Vagina (tissue), 2 donors: ENCODE results near the gene CCL20. TPM values are rescaled to one million over a fixed set of nuclear protein-coding genes. Genes with fewer than 3 reads are reported as not detected.

Experiments used
- DNase-seq, 2 donors: peaks; one replicate each; pipeline ENCODE4 v3.0.0-alpha.2; 2017; ENCODE audit errors: extremely low spot score in 2 of 2
- H3K27ac ChIP-seq: fragments of 200-600 bp; sonication (generic); one replicate; pipeline ENCODE4 v1.5.1; 2019
- H3K27me3 ChIP-seq: fragments of 200-600 bp; sonication (generic); one replicate; pipeline ENCODE4 v1.5.1; 2019
- H3K36me3 ChIP-seq, 2 donors: fragments of 200-600 bp; sonication (generic); one replicate each; pipeline ENCODE4 v1.5.1; 2017 to 2019
- H3K4me1 ChIP-seq: fragments of 200-600 bp; sonication (generic); one replicate; pipeline ENCODE4 v1.5.1; 2019
- H3K4me3 ChIP-seq, 2 donors: fragments of 200-600 bp; sonication (generic); 1 replicate in 1 of 2; 2 replicates in 1 of 2; pipeline ENCODE4 v1.5.1; 2016 to 2019
- H3K9me3 ChIP-seq: fragments of 200-600 bp; sonication (generic); one replicate; pipeline ENCODE4 v1.5.1; 2019
- POLR2A ChIP-seq, 2 donors: fragments of 450-650 bp; IDR thresholded peaks; one replicate each; pipeline ENCODE4 v1.6.1; 2017; ENCODE audit warnings: antibody characterized with exemption in 2 of 2, mild to moderate bottlenecking in 2 of 2, moderate library complexity in 2 of 2
- POLR2AphosphoS5 ChIP-seq, 2 donors: sonication (generic); formaldehyde crosslinking; IDR thresholded peaks; one replicate each; pipeline ENCODE4 v1.9.0; 2017; ENCODE audit warnings: antibody characterized with exemption in 2 of 2, mild to moderate bottlenecking in 2 of 2, low read depth in 1 of 2; ENCODE audit not compliant: insufficient read depth in 1 of 2
- intact Hi-C: fragments of 100-400 bp; cut with DNase I; formaldehyde crosslinking; loops from one replicate; pipeline ENCODE4 v1.15.1; 2023
- small RNA-seq: library from RNA; depleted of rRNA; stranded (forward); fragments of <200 nt; gene quantifications from one replicate; pipeline ENCODE3, GENCODE V24; 2016
- total RNA-seq: library from RNA; depleted of rRNA; stranded (reverse); fragments of >200 nt; gene quantifications from one replicate; pipeline ENCODE4 v1.2.3, GENCODE V29; 2016
- TF ChIP-seq, protein P1 (sequence below), 3 experiments: fragments of 450-650 bp in 2 of 3; fragments of 200-600 bp in 1 of 3; sonication (generic) in 1 of 3; IDR thresholded peaks; one replicate each; pipeline ENCODE4 v1.5.1; 2017 to 2019; ENCODE audit warnings: antibody characterized with exemption in 3 of 3, mild to moderate bottlenecking in 2 of 3, moderate library complexity in 2 of 3

The CCL20 gene
- total RNA-seq, 1 donor from 2014 or later, result not detected

- TF ChIP-seq POLR2A (IDR thresholded peaks at IDR 0.05) (no peak), POLR2AphosphoS5 (IDR thresholded peaks at IDR 0.05; ENCODE audit: insufficient read depth in 1 of 2, low read depth in 1 of 2) (no peak)
- TF ChIP-seq, protein P1, sequence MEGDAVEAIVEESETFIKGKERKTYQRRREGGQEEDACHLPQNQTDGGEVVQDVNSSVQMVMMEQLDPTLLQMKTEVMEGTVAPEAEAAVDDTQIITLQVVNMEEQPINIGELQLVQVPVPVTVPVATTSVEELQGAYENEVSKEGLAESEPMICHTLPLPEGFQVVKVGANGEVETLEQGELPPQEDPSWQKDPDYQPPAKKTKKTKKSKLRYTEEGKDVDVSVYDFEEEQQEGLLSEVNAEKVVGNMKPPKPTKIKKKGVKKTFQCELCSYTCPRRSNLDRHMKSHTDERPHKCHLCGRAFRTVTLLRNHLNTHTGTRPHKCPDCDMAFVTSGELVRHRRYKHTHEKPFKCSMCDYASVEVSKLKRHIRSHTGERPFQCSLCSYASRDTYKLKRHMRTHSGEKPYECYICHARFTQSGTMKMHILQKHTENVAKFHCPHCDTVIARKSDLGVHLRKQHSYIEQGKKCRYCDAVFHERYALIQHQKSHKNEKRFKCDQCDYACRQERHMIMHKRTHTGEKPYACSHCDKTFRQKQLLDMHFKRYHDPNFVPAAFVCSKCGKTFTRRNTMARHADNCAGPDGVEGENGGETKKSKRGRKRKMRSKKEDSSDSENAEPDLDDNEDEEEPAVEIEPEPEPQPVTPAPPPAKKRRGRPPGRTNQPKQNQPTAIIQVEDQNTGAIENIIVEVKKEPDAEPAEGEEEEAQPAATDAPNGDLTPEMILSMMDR (IDR thresholded peaks at IDR 0.05), result no peak
- intact Hi-C loops, result no loop called here
- Histone ChIP-seq H3K27me3 (no peaks in the 10 kb centered on the region), H3K36me3 (no peaks in the 10 kb centered on the region), H3K9me3 (no peaks in the 10 kb centered on the region), H3K4me3 (no peak overlapping the region), H3K4me1 (no peaks in the 10 kb centered on the region), H3K27ac (no peak overlapping the region)
- no peak for DNase-seq
Measured at GRCh38 chr2:227862741-227863588, 49.3 kb downstream of the CCL20 start.

- no peaks in the 10 kb centered on the region for H3K36me3 ChIP-seq
- intact Hi-C loops, result no loop called here
- no peak overlapping the region for H3K27ac ChIP-seq
- no peak overlapping the region for H3K4me3 ChIP-seq
- DNase-seq, result no peak
- H3K27me3 ChIP-seq, result no peaks in the 10 kb centered on the region
- H3K9me3 ChIP-seq, result no peaks in the 10 kb centered on the region
- TF ChIP-seq POLR2A (IDR thresholded peaks at IDR 0.05) (no peak), POLR2AphosphoS5 (IDR thresholded peaks at IDR 0.05; ENCODE audit: insufficient read depth in 1 of 2, low read depth in 1 of 2) (no peak)
- TF ChIP-seq, protein P1 (IDR thresholded peaks at IDR 0.05), result no peak
- no peaks in the 10 kb centered on the region for H3K4me1 ChIP-seq
Measured at GRCh38 chr2:227864161-227864756, 50.6 kb downstream of the CCL20 start.

GRCh38 chr2:227865291-227865690 lies 51.6 kb downstream of the CCL20 start:
- Histone ChIP-seq H3K27me3 (no peaks in the 10 kb centered on the region), H3K36me3 (no peaks in the 10 kb centered on the region), H3K27ac (no peak overlapping the region), H3K4me3 (no peak overlapping the region), H3K9me3 (no peaks in the 10 kb centered on the region), H3K4me1 (no peaks in the 10 kb centered on the region)
- no peak for DNase-seq
- intact Hi-C loops, result no loop called here
- TF ChIP-seq POLR2A (IDR thresholded peaks at IDR 0.05) (no peak), POLR2AphosphoS5 (IDR thresholded peaks at IDR 0.05; ENCODE audit: insufficient read depth in 1 of 2, low read depth in 1 of 2) (no peak)
- TF ChIP-seq, protein P1 (IDR thresholded peaks at IDR 0.05), result no peak

Small RNAs within 50 kb of the gene (small RNA-seq; reads per million reads assigned to genes)
- gene SNRPGP8, result not detected

Other genes with a start within 250 kb of the CCL20 start
- not detected for gene SCYGR2, start 214.9 kb upstream of the CCL20 start, total RNA-seq
- gene SCYGR3, start 199.0 kb upstream of the CCL20 start, total RNA-seq, result not detected
- gene SCYGR4, start 196.3 kb upstream of the CCL20 start, total RNA-seq, result not detected
- not detected for gene SCYGR5, start 147.0 kb upstream of the CCL20 start, total RNA-seq
- gene SLC19A3, start 95.8 kb upstream of the CCL20 start, total RNA-seq, result 7.4 TPM
- gene SCYGR6, start 89.1 kb upstream of the CCL20 start, total RNA-seq, result not detected
- gene SCYGR7, start 85.5 kb upstream of the CCL20 start, total RNA-seq, result not detected
- gene SCYGR8, start 67.9 kb upstream of the CCL20 start, total RNA-seq, result not detected
- gene DAW1, start 57.8 kb downstream of the CCL20 start, total RNA-seq, result not detected